Left hindlimb (tissue), 1 donor: ENCODE measurements around the gene RCAN2.
A peak's percentile ranks its signal among the peaks of the same experiment; 100 is the strongest.

Experiments
- DNase-seq: peaks from one replicate; pipeline ENCODE4 v3.0.0-alpha.2; 2018

The RCAN2 gene

DNA sequence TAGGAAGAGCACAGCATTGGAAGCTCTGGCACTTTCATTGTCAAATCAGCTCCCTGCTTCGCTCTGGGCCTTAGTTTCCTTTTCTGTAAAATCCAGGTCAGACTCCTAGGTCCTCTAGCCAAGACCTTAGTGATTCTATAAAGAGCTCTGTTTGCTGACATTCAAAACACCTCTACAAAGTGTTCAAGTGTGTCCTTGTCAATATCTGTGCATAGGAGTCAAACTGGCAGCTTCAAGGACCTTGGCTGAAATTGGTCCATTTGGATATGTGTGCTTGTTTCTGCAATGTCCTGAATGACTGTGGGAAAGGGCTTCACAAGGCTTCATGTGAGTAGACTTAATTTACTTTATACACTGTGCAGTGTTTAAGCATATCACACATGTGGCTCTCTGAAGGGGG is 246.6 kb downstream of the RCAN2 start:
- no peak for DNase-seq

DNA sequence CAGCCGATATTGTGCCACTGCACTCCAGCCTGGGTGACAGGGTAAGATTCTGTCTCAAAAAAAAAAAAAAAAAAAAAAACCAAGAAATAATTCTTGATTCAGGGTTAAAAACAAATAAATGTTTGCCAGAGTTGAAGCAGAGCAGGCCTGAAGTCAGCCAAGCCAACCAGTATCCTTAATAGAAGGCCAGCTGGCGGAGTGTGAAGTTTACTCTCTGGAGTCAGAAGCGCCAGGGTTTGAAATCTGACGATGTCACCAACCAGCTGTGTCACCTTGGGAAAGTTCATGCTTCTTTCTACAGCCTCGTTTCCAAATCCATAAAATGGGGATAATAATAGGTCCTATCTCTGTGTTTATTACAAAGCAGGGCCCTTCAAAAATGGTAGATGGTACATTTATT is 247.5 kb downstream of the RCAN2 start:
- DNase-seq, result no peak

DNA sequence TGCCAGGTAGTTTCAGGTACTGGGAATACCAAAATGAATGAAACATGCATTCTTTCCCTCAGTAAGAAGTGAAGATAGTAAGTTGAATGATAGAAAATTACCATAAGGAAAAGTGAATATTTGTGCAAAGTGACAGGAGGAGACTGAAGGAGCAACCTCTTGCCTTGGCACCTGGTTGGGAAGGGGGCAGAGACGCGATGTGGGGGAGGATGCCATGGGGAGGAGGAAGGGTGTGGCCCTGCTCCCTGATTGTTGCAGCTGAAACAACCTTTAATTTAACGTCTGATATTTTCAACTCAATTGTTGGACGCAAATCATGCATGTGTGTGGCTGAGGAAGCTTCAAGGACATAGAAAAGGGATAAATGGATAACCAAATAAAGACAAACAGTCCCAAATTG is 248.3 kb downstream of the RCAN2 start:
- DNase-seq, result no peak

DNA sequence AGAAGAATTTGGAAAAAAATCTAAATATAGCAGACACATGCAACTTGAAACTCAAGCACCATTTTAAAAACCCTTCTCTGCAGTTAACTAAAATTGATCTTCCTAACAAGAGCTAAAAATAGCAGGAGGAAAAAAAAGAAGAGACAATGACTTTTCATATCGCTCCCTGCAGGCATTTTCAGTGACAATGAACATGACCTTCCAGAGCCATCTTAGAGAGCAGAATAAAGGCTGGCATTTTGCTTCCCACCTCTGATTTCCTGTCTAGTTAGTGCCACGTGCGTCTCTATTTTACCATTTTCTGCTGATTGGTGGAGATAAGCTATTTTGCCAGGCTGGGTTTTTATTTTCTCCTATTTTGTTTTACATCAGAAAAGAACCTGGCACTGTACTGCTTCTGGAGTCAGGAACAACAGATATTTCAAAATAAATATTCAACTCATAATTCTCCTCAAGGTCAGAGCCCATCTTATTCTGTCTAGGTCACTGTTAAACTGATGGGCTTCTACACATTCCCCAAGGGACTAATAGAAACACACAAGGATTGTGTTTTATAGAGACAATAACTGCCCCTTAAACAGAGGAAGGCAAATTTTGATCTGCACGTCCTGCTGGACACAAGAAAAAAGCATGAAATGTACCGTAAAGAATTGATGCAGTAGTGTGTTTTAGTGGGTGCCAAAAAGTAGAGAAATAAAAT is 250.2 kb downstream of the RCAN2 start:
- DNase-seq, result no peak

DNA sequence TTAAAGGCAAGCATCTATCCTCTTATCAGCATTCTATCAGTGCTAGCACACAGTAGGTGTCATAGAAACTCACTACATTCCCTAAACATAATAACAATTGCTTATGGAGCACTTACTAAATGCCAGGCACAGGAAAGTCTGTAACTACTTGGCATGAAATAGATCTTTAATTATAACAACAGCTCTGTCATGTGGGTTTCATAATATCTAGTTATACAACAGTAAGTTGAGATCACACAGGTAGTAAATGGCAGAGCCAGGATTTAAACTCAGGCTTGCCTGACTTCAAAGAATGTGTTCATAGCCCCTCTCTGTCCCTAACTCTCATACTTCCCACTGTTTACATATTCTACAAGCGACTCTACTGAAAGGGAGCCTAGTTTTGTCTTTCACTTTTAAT is 254.5 kb downstream of the RCAN2 start:
- no peak for DNase-seq

DNA sequence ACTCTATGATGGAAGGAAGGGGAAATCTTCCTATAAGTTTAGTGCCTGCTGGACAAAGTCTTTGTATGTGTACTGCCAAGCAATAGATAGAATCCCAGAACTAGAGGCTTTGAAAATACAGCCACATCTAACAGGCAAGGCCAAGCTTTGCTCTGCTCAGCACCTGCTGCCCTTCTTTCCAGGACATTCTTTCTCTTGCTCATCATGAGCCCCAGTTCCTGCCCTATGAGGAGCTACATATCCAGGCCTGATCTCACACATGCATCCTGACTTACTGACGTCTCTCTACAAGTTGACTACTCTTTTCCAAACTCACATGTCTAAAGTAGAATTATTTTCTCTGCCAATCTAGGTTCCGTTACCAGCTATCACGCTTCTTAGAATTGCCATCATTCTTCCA is 256.0 kb downstream of the RCAN2 start:
- DNase-seq, result no peak

DNA sequence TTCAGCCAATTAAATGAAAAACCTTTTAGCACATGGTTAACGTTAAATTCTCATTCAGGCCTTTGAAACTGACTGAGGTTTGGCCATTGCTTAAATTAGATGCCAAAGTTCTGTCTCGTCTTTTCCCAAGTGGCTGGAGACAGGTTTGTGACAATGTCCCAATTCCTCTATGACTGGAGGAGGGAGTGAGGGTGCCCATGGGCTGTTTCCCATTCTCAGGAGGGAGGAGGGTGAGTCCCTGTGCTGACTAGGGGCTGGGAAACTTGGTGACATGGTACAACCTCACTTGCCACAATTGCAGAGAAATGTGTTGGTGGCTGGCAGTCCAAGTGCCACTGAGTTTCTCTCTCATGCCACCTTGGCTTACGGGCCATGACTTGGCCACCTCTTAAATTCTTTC is 256.5 kb downstream of the RCAN2 start:
- no peak for DNase-seq

DNA sequence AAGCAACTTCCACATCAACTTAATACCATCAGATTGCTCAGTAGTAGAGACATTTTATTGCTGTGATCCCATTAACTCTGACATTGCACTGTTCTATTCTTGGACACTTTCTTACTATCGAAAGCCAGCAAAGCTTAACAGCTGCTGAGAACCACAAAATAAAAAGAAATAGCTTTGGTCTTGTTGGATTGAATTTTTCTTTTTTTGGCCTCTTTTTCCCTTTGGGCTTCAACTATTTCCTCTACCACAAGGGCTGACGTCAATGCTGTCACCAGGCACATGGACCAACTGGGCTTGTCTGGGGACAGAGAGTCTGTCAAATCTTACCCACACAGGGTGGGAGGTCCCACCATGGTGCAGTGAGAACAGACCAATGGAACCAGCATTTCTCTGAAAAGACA is 257.1 kb downstream of the RCAN2 start:
- DNase-seq, result peak; percentile 36

DNA sequence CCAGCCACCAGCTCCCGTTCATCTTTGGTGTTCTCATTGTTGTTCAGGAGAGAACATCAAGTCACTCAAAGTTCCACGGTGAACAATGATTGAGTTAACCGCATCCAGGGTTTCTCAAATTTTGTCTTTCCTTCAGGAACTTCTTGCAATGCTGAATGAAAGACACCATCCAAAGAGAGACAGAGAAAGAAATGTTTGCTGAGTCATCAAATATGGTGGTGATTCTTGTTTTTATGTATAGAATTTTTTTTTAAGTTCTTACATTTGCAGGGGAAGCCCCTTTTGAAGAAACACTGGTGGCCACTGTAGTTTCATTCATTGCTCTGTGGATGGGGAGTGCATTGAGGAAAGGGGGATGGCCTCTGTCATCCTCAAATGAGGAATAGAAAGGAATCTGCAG is 258.1 kb downstream of the RCAN2 start:
- no peak for DNase-seq

DNA sequence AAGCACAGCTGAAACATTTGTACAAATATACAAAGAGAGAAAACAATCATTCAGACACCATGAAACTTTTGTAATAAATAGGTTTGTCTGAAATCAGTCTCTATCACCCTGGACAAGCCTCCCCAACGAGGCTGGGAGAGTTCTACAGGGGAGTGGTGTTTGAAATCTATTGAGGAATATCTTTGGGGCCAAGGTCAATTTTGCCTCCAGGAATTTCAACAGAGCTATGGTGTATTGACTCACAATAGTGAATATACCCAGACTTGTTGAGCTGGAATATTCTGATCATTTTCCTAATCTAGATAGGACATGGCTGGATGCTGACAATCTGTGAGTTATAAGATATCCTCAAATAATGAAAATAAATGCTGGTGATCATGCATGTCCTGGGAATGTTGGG is 269.0 kb downstream of the RCAN2 start:
- DNase-seq, result no peak

DNA sequence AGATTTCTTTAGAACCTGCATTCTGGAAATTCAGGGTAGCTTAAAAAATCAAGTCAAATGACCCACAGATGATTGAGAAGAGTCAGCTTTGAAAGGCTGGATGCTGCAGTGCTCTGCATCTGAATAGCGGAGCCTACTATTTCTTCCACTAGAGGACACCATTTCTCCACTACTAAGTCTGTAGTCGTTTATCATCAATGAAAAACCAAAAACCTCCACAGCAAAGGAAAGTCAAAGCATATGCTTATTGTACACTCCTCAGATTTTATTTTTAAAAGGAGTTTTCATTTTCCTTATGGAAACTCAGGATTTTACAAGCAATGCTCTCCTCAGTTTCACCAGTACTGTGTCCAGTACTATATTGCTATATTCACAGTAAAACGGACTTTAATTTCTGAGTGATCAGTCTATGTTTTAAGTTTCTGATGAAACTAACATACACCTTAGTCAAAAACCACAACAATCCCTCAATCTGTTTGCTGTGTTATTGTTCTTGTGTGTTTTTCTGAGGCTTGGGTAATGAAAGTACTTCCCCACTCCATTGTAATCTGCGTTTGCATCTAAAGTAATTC is 269.9 kb downstream of the RCAN2 start:
- DNase-seq, result no peak

DNA sequence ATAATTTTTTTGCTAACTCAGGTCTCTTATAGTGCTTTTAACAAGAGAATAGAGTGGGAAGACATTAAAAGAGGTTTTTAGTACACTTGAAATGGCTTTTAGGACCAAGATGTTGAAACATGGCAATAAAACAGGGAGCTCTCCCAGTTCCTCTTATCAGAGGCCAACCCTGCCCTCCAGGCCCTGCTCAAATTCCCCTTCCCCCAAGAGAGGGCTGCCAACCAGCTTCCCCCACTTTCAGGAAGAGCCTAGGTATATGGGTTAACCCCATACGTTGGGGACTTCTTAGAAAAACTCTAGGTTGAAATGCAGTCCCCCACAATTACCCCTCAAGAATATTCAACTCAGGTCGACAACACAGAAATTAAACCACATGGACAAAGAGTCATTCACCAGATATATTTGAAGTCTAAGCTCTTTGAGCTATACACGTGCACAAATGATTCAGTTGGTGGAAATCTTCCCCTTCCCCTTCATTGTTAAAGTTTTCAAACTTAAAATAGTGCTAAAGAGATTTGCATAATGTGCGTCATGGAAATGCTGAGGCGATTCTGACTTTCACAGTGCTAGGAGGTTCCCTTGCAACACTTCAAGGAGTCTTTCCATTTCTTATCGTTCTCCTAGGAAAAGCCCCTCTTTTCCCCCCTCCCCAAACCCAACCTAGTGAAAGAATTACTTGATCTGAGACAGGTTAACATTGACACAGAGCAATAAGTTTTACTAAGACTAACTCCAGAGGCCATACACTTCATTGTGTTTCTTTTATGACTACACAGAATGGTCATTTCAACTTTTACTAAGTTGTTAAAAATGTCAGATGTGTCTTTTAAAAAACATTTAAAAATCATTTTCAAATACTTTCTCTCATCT is 270.7 kb downstream of the RCAN2 start:
- DNase-seq, result no peak

DNA sequence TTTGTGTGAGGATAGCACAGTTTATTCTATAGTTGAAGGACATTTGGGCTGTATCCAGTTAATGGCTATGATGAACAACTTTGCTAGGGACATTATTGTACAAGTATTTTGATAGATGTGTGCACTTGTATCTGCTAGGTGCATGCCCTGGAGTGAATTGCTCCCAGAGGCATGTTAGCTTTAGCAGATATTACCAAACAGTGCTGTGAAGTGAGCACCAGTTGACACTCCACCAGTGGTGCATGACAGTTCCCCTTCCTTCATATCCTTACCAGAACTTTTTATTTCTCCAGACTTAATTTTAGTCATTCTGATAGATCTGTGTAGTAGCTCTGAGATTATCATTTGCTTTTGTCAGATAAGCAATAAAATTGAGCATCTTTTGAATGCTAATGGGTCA is 271.6 kb downstream of the RCAN2 start:
- DNase-seq, result no peak

DNA sequence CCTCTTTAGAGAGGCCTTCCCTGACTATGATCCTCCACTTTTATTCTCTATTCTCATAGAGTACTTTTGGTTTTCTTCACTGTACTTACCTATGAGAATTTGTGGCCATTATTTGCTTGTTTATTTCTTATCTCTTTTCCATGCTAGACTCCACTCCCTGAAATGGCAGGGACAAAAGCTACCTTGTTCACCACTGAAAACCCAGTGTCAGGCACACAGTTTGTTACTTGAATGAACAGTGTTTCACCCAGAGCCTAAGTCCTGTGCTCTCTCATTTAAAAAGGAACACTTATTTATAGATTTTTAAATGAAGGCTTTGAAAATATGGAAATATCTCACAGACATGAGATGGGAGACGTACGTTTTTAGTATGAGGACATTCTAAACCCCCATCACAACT is 272.8 kb downstream of the RCAN2 start:
- DNase-seq, result no peak

DNA sequence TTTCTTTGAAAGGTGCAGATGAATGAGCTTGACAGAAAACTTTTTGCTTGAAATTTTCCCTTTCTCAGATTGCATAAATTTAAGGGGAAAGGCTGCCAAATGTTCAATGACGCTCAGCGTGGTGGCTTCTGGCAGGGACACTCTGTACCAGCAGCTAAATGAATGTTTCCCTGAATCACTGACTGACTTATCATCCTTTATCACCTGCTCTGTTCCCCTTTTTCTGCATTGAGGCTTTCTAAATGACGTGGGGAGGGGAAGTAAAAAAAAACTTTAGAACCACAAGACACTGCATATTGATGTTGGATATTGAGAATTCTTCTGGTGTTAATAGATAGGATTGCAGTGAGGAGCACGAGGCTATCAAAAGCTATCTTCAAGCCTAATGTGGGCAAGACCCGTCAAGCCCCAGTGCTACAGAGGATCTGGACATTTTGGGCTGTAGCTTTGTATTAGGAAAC is 273.5 kb downstream of the RCAN2 start:
- DNase-seq, result no peak

DNA sequence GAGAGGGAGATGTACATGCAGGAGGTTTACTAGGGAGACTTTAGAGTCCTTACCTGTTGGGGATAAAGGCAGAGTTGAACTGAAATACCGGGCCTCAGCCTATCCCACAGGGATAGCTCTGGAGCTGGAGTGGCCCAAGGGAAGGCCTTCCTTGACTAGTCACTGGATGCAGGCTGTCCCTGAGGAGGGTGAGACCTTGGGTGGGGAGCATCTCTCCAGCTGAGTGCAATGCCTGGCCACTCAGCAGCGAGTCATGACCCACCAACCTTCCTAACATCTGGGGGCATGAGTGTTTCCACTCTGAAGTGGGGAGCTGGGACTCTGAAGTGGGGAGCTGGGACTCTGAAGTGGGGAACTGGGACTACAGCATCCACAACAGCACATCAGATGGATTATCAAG is 274.4 kb downstream of the RCAN2 start:
- no peak for DNase-seq

DNA sequence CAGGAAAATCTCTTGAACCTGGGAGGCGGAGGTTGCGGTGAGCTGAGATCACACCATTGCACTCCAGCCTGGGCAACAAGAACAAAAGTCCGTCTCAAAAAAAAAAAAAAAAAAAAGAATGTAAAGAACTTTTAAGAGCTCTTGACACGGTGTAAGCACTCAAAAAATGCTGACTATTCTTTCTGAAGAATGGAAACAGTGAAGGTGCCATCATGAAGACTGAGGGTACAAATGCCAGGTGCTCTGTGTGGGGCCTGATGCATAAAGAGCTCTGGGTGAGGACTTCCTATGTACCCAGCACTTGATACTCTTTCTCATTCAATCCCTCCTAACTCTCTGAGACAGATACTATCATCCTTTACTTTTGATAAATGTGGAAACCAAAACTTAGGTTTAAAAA is 275.5 kb downstream of the RCAN2 start:
- DNase-seq, result no peak

DNA sequence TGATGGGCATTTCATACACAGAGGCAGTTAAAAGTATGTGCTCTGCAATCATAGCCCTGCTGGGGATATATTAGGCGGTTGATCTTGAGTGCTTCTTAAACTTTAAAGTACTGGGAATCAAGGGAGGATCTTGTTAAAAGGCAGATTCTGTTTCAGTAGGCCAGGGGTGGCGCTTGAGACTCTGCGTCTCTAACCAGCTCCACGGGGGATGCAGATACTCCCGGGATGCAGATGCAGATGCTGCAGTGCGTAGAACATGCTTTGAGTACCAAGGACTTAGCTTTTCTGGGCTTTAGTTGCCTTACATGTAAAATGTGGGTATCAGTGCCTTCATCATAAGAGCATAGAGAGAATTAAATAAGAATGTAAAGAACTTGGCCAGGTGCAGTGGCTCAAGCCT is 276.0 kb downstream of the RCAN2 start:
- no peak for DNase-seq

DNA sequence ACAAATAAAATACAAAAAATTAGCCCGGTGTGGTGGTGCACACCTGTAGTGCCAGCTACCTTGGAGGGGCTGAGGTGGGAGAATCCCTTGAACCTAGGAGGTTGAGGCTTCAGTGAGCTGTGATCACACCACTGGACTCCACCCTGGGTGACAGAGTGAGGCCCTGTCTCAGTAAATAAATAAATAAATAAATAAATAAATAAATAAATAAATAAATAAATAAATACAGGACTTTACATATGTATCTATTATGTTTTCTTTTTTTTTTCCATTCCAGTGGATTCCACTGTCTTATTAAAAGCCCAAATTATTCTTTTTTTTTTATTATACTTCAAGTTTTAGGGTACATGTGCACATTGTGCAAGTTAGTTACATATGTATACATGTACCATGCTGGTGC is 279.3 kb downstream of the RCAN2 start:
- DNase-seq, result no peak

DNA sequence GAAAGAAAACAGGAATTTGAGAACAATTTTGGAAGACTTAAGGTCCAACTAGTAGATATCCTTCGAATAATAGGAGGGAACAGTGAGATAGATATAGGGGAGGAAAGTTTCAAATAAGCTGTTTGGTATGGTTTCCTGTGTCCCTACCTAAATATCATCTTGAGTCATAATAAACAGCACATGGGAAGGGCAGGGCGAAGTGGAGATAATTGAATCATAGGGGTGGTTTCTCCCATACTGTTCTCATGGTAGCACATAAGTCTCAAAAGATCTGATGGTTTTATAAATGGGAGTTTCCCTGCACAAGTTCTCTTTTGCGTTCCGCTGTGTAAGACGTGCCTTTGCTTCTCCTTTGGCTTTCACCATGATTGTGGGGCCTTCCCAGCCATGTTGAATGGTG is 281.0 kb downstream of the RCAN2 start:
- no peak for DNase-seq

DNA sequence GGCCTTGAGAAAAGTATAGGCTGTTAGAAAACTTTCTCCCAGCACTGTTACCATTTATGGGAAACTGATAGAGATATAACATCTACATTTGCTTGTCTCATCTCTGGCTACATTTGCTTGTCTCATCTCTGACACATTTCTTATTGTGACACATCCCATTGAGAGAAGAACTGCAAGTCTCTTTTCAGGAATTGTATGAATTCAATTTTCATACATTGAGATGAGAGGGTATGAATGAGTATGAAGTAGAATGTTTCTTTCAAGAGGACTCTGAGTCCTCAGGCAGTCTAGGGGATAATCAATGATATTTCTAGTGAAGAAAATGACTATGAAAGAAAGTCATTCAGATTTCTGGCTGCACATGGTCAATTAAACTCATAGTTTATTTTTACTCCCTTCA is 282.9 kb downstream of the RCAN2 start:
- DNase-seq, result no peak

DNA sequence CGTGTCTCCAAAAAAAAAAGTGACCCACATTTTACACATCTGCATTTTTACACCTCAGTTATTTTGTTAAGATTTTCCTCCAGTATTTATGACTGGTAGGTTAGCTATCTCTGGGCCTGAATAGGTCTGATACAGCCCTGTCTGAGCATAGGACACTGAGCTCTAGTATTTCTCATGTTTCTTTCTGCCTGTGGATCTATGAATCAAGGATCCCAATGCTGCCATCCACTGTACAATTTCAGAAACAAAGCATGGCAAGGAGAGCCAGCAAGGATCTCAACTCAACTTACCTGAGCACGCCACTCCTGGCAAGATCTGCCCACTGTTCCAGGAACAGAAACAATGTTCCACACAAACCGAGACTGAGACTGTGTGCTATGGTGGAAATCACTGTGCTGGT is 284.1 kb downstream of the RCAN2 start:
- no peak for DNase-seq

DNA sequence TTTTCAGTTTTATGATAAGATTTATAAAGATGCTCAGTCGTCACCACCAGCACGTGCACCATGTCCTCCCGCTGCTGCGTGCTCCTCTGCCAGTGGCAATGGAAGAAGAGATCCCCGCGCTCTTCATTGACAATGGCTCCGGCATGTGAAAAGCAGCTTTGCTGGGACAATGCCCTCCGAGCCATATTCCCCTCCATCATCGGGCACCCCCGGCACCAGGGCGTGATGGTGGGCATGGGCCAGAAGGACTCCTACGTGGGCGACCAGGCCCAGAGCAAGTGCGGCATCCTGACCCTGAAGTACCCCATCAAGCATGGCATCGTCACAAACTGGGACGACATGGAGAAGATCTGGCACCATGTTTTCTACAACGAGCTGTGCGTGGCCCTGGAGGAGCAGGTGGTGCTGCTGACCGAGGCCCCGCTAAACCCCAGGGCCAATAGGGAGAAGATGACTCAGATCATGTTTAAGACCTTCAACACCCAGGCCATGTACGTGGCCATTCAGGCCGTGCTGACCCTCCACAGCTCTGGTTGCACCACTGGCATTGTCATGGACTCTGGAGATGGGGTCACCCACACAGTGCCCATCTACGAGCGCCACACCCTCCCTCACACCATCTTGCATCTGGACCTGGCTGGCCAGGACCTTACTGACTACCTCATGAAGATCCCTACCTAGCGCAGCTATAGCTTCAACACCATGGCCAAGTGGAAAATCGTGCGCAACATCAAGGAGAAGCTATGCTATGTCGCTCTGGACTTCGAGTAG is 286.2 kb downstream of the RCAN2 start:
- DNase-seq, result no peak
